ENCODE results near the gene SH3RF2. TPM values are rescaled to one million over a fixed set of nuclear protein-coding genes. Genes with fewer than 3 reads are reported as not detected.

SH3RF2 gene
- total and polyA plus RNA-seq, 9 of the 15 experiments (the other 6 are each of a cell fraction or from before 2014, with no cell fraction given), result 0.05 TPM; not detected in 8

DNA sequence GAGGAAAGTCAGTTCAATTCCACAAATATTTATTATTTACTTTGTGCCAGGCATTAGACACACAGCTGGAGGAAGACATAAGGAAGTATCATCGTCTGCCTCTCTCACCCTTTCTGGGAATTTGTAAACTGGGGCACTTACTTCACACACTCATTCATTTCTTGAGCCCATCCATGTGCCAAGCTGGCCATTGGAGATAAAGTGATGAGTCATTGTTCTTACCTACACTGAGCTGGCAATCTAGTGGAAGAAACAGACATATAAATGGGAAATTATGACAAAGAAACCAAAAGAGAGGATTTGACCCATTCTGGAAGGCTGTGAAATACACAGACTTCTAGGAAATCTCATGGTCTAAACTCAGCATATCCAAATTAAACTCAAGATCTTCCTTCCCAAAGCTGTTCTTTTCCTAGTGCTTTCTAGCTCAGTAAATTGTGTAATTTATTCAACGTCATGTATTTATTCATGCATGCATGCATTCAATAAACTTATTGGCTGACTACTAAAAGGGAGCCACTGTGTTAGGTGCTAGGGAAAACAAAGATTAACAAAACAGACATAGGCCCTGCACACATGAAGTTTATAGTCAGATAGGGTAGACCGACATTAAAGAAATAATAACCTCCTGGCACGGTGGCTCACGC lies 65.3 kb downstream of the SH3RF2 start (continued):
- TF ChIP-seq, protein P1, sequence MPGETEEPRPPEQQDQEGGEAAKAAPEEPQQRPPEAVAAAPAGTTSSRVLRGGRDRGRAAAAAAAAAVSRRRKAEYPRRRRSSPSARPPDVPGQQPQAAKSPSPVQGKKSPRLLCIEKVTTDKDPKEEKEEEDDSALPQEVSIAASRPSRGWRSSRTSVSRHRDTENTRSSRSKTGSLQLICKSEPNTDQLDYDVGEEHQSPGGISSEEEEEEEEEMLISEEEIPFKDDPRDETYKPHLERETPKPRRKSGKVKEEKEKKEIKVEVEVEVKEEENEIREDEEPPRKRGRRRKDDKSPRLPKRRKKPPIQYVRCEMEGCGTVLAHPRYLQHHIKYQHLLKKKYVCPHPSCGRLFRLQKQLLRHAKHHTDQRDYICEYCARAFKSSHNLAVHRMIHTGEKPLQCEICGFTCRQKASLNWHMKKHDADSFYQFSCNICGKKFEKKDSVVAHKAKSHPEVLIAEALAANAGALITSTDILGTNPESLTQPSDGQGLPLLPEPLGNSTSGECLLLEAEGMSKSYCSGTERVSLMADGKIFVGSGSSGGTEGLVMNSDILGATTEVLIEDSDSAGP (CRISPR knock-in tag; IDR thresholded peaks at IDR 0.05), result no peak
- TF ChIP-seq SMARCA5 (IDR thresholded peaks at IDR 0.05), result no peak
- TF ChIP-seq HIVEP1 (CRISPR knock-in tag; IDR thresholded peaks at IDR 0.05), result no peak
- TF ChIP-seq NFE2 (IDR thresholded peaks at IDR 0.05; ENCODE audit: low read depth), result peak; percentile 39; the same call in 1 of the 2 replicates
- TF ChIP-seq, protein P2, sequence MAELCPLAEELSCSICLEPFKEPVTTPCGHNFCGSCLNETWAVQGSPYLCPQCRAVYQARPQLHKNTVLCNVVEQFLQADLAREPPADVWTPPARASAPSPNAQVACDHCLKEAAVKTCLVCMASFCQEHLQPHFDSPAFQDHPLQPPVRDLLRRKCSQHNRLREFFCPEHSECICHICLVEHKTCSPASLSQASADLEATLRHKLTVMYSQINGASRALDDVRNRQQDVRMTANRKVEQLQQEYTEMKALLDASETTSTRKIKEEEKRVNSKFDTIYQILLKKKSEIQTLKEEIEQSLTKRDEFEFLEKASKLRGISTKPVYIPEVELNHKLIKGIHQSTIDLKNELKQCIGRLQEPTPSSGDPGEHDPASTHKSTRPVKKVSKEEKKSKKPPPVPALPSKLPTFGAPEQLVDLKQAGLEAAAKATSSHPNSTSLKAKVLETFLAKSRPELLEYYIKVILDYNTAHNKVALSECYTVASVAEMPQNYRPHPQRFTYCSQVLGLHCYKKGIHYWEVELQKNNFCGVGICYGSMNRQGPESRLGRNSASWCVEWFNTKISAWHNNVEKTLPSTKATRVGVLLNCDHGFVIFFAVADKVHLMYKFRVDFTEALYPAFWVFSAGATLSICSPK (IDR thresholded peaks at IDR 0.05; ENCODE audit: borderline replicate concordance), result no peak
- TF ChIP-seq, protein P3, sequence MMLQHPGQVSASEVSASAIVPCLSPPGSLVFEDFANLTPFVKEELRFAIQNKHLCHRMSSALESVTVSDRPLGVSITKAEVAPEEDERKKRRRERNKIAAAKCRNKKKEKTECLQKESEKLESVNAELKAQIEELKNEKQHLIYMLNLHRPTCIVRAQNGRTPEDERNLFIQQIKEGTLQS (IDR thresholded peaks at IDR 0.05), result peak; percentile 35; the same call in 1 of the 2 replicates
- TF ChIP-seq, protein P3 (CRISPR knock-in tag; conservative IDR thresholded peaks at IDR 0.05), result no peak
- peak; percentile 57; the same call in 1 of the 2 replicates for TF ChIP-seq MAFK (IDR thresholded peaks at IDR 0.05; ENCODE audit: low read length)
- TF ChIP-seq, protein P4, sequence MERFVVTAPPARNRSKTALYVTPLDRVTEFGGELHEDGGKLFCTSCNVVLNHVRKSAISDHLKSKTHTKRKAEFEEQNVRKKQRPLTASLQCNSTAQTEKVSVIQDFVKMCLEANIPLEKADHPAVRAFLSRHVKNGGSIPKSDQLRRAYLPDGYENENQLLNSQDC (CRISPR knock-in tag; IDR thresholded peaks at IDR 0.05), result no peak
- TF ChIP-seq MAFF (IDR thresholded peaks at IDR 0.05; ENCODE audit: low read length), result peak; percentile 65
- TF ChIP-seq ZNF644 (tag; IDR thresholded peaks at IDR 0.05; ENCODE audit: low read depth), result no peak
- peak; percentile 13; the same call in 1 of the 2 replicates for TF ChIP-seq CBFA2T3 (IDR thresholded peaks at IDR 0.05)
- TF ChIP-seq FOSL1 (tag; conservative IDR thresholded peaks at IDR 0.05), result peak; percentile 84

All from K562 (cell line).